ENCODE data around the gene RPL19.

The RPL19 gene

DNA sequence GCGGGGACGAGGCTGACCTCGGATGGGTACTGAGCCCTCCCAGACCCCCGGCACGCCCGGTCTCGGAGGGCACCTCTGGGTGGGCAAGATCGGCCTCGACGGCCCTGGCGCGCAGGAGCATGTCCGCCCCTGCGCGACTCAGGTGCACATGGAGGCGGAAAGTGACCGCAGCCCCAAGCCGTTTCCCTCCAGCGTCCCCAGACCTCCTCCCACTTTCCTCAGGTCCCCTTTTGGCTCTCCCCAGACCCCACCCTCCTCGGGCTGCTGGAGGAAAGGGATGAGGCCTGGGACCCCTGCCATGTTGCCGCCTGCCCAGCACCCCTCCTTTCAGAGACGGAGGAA is 10.0 kb downstream of the RPL19 start:
- TF ChIP-seq, protein P1, sequence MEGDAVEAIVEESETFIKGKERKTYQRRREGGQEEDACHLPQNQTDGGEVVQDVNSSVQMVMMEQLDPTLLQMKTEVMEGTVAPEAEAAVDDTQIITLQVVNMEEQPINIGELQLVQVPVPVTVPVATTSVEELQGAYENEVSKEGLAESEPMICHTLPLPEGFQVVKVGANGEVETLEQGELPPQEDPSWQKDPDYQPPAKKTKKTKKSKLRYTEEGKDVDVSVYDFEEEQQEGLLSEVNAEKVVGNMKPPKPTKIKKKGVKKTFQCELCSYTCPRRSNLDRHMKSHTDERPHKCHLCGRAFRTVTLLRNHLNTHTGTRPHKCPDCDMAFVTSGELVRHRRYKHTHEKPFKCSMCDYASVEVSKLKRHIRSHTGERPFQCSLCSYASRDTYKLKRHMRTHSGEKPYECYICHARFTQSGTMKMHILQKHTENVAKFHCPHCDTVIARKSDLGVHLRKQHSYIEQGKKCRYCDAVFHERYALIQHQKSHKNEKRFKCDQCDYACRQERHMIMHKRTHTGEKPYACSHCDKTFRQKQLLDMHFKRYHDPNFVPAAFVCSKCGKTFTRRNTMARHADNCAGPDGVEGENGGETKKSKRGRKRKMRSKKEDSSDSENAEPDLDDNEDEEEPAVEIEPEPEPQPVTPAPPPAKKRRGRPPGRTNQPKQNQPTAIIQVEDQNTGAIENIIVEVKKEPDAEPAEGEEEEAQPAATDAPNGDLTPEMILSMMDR (IDR thresholded peaks at IDR 0.05; ENCODE audit: extremely low read depth, insufficient read depth, missing control alignments) = no peak
- in situ Hi-C loops (cut with MboI; ENCODE audit: low pct_unique_long_range_greater_than_20kb, low sequenced_read_pairs, unreplicated experiment) = no loop called here
- DNase-seq (ENCODE audit: low spot score) = no peak

DNA sequence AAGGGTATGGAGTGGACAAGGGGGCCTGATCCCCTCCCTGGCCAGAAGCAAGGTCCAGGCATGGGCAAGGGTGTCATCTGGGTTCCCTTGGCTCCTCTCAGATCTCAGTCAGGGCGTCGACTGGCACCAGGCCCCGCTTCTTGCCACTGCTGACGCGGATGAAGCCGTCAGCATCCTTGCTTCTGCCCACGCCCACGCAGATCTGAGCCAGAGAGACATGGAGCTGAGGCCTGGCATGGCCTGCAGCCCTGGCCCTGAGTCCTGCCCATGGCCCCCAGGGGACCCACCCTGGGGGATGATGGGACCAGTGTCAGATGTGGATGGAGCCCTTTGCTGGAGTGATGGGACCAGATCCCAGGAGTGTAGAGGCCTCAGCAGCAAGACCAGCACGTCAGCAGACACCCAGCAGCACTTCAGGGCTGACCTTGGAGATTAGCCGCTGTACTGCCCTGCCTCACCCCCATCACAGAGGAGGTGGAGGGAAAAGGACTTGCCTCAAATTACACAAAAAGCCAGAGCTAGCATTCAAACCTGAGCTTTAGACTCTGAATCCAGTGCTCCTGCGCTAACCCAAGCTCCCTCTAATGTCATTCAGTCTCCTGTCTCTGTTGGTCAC is 12.2 kb downstream of the RPL19 start:
- in situ Hi-C loops (cut with MboI; ENCODE audit: low pct_unique_long_range_greater_than_20kb, low sequenced_read_pairs, unreplicated experiment) = no loop called here
- TF ChIP-seq, protein P1 (IDR thresholded peaks at IDR 0.05; ENCODE audit: extremely low read depth, insufficient read depth, missing control alignments) = no peak
- DNase-seq (ENCODE audit: low spot score) = no peak

DNA sequence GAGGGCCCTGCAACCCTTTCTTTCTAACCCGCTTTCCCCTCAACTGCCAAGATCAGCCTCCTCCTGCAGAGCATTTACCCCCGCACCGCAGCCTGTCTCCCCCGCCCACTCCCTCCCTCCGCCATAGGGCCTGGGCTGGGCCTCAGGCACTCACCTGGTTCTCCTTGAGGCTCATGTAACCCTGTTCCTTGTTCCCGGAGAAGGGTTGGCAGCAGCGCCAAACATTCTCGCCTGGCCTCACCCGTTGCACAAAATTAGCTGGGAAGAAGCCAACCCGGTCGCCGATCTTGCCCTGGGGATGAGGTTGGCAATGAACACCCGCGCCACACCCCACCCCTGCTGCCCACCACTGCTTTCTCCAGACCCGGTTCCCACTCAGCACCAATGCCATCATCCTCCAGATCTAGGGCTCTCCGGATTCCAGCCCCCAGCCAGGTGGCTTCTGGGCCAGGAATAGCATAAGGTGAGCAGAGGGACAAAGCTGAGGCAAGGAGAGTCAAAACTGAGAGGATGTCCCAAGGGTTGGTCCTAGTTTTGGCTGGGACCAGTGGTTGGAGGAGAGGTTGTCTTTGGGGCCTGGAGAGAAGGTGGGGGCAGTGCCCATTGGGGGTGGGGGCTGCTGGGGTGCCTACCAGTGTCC is 12.9 kb downstream of the RPL19 start:
- DNase-seq (ENCODE audit: low spot score) = no peak
- in situ Hi-C loops (cut with MboI; ENCODE audit: low pct_unique_long_range_greater_than_20kb, low sequenced_read_pairs, unreplicated experiment) = no loop called here
- TF ChIP-seq, protein P1 (IDR thresholded peaks at IDR 0.05; ENCODE audit: extremely low read depth, insufficient read depth, missing control alignments) = no peak

DNA sequence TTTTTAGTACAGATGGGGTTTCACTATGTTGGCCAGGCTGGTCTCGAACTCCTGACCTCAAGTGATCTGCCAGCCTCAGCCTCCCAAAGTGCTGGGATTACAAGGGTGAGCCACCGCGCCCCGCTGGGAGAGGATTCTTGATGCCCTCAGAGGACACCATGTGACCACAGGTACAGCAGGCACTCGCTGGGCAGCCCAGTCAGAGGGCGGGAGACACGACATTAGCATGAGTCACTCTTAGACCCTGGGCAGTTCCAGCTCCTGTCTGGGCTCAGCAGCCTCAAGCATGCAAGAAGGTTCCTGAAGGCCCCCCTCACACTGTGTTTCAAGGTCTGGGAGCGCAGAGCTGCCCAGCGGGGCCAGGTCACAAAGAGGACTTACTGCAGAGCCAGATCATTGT is 13.8 kb downstream of the RPL19 start:
- TF ChIP-seq, protein P1 (IDR thresholded peaks at IDR 0.05; ENCODE audit: extremely low read depth, insufficient read depth, missing control alignments) = no peak
- in situ Hi-C loops (cut with MboI; ENCODE audit: low pct_unique_long_range_greater_than_20kb, low sequenced_read_pairs, unreplicated experiment) = no loop called here
- no peak for DNase-seq (ENCODE audit: low spot score)

DNA sequence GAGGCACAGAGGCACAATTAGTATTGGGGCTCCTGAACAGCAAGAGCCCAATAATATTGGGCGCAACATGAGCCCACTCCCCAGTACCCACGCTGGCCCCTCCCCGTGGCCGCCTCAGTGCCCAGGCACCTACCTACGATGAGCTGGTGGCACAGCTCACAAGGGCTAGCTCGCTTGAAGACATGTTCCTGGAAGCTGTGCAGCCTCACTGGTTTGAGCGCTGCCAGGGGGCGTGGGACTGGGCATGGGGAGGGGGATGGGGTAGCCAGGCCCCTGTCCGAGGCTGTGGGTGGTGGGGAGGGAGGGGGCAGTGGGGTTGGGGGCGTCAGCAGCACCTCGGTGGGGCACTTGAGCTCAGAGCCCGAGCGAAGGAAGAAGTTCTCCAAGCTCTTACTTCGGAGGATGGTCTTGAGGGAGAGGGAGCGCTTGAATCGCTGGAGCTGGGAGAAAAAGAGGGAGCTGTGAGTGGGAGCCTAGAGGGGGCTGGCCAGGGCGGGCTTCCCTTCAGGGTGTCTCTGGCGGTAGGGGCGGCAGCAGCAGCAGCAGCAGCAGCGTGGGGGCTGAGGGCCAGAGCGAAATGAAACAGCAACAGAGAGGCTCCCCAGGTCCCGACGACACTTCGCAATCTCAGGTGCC is 17.8 kb downstream of the RPL19 start:
- in situ Hi-C loops (cut with MboI; ENCODE audit: low pct_unique_long_range_greater_than_20kb, low sequenced_read_pairs, unreplicated experiment) = no loop called here
- no peak for DNase-seq (ENCODE audit: low spot score)
- TF ChIP-seq, protein P1 (IDR thresholded peaks at IDR 0.05; ENCODE audit: extremely low read depth, insufficient read depth, missing control alignments) = no peak

DNA sequence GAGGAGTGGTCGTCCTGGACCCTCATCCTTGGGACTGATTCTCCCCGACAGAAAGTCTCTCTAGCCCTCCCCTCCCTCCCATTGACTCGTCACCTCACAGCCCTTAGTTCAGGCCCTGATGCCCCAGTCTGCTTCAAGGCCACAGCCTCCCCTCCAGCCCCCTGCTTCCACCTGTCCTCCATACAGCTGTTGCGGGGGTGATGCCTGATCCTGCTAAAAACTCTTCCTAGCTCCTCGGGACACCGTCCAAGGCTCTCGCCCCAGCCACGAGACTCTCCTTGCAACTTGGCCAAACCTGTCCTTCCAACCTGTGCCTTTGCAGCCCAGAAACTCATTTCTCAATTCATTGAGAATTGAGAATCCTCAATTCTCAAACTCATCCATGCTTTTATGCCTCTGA is 18.8 kb downstream of the RPL19 start:
- in situ Hi-C loops (cut with MboI; ENCODE audit: low pct_unique_long_range_greater_than_20kb, low sequenced_read_pairs, unreplicated experiment) = no loop called here
- DNase-seq (ENCODE audit: low spot score) = no peak

More for the DNA sequence above, 18.8 kb downstream of the RPL19 start:
- TF ChIP-seq, protein P1 (IDR thresholded peaks at IDR 0.05; ENCODE audit: extremely low read depth, insufficient read depth, missing control alignments) = no peak

Data from GM13977 (cell line).